NT2/D1 (cell line): ENCODE results near the gene FAM98A.

Experiments
- DNase-seq: peaks from one replicate; pipeline ENCODE4 v3.0.0-alpha.2; 2011; ENCODE audit warnings: low read depth, low spot score
- H3K27me3 ChIP-seq: 2 replicates; pipeline ENCODE4 v1.6.0; 2011; ENCODE audit warnings: mild to moderate bottlenecking; ENCODE audit not compliant: insufficient read length, insufficient read depth
- H3K36me3 ChIP-seq: 2 replicates; pipeline ENCODE4 v1.6.1; 2011; ENCODE audit warnings: mild to moderate bottlenecking, low read length, mixed read lengths; ENCODE audit not compliant: insufficient read depth, insufficient read length
- H3K4me1 ChIP-seq: 2 replicates; pipeline ENCODE4 v1.5.1; 2011; ENCODE audit not compliant: insufficient read depth, insufficient read length
- H3K4me3 ChIP-seq: 2 replicates; pipeline ENCODE4 v1.5.1; 2011; ENCODE audit warnings: low read depth; ENCODE audit not compliant: insufficient read length
- H3K9ac ChIP-seq: 2 replicates; pipeline ENCODE4 v1.6.0; 2011; ENCODE audit warnings: low read depth; ENCODE audit not compliant: insufficient read length
- H3K9me3 ChIP-seq: 2 replicates; pipeline ENCODE4 v1.5.1; 2011; ENCODE audit warnings: mild to moderate bottlenecking, low read length; ENCODE audit not compliant: insufficient read depth
- SUZ12 ChIP-seq: IDR thresholded peaks from 2 replicates; pipeline ENCODE4 v1.6.1; 2011; ENCODE audit not compliant: insufficient read length, insufficient read depth; ENCODE audit errors: extremely low read depth
- YY1 ChIP-seq: IDR thresholded peaks from 2 replicates; pipeline ENCODE4 v1.6.1; 2011; ENCODE audit not compliant: insufficient read length, insufficient read depth
- ZNF274 ChIP-seq: IDR thresholded peaks from 2 replicates; pipeline ENCODE4 v1.6.1; 2011; ENCODE audit warnings: mild to moderate bottlenecking, low read depth, low read length

FAM98A gene

DNA sequence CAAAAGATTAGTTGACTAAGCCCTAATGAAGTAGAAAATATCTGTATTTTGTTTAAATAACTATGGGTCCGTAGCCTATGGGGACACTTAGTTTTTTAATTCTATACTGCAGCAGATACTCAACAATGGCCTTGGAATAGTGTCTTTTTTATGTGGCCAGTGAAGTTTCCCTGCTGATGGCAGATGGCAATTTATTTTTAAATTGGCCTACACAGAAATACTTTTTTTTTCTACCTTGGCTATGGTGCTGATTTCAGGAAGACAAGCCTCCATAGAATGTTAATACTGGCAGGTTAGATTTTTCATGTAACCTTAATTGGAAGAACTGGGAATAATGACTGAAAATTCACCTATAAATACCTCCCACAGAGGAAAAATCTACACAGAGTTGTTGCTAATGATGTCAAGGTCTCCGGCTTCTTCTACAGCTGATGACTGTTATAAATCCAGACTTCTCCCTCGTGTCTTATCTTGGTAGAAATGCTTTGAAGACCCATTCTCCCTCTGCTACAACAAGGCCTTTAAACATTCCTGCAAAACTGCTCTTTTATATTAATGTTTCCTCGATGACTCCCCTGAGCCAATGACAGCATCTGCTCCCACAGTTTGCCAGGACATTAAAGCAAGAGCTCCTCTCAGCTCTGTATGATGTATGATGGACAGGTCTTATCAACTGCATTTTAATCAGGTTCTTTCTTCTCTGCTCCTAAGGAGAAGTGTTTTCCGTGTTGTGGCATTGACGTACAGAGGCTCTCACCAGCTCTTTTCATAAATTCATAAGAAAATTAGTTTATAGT lies 29.1 kb upstream of the FAM98A start:
- no peak for TF ChIP-seq ZNF274
- no peak for TF ChIP-seq SUZ12
- no peak for TF ChIP-seq YY1
- no peak overlapping the region for H3K9ac ChIP-seq
- no peaks in the 10 kb centered on the region for H3K9me3 ChIP-seq
- H3K27me3 ChIP-seq, result no peaks in the 10 kb centered on the region
- H3K4me1 ChIP-seq, result no peaks in the 10 kb centered on the region
- H3K4me3 ChIP-seq, result no peak overlapping the region
- no peak for DNase-seq
- H3K36me3 ChIP-seq, result no peaks in the 10 kb centered on the region

DNA sequence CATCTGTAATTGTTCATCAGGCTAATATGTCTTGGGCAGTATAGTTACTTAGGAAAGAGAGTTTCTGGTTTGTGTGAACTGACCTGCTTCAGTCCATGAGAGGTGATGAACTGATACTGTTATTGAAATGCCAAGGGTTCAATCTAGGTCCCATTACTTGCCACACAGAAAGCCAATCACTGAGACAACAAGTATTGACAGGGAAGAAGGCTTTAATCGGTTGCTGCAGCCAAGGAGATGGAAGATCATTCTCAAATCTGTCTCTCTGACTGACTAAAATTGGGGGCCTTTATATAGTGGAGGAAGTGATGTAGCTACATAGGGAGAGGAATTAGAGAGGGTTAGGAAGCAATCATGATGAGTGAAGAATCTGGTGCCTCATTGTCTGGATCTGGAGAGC lies 19.9 kb upstream of the FAM98A start:
- TF ChIP-seq ZNF274, result no peak
- TF ChIP-seq SUZ12, result no peak
- TF ChIP-seq YY1, result no peak
- Histone ChIP-seq H3K9ac (no peak overlapping the region), H3K27me3 (no peaks in the 10 kb centered on the region), H3K4me1 (no peaks in the 10 kb centered on the region), H3K4me3 (no peak overlapping the region), H3K9me3 (peaks cover 31% of the 10 kb centered on the region), H3K36me3 (no peaks in the 10 kb centered on the region)
- no peak for DNase-seq

DNA sequence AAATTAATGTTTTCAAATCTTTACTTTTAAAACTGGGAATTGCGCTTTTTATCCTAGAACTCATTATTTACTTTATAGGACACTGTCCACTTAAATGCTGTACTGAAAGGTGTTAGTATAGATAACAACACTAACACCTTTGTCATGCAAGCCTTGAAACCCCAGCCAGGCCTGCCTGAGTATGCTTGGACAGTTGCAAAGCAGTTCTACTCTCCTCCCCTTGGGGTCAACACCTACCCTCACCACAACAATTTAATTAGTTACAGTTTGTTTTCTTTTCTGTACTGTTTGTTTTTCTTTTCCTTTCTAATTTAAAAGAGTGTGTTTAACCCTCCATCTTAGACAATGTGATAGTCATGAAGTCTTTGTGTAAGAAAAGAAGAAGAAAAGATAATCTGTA lies 18.9 kb upstream of the FAM98A start:
- Histone ChIP-seq H3K9ac (no peak overlapping the region), H3K36me3 (no peaks in the 10 kb centered on the region), H3K9me3 (peaks cover 31% of the 10 kb centered on the region), H3K27me3 (no peaks in the 10 kb centered on the region), H3K4me3 (no peak overlapping the region), H3K4me1 (no peaks in the 10 kb centered on the region)
- no peak for DNase-seq
- no peak for TF ChIP-seq ZNF274
- TF ChIP-seq YY1, result no peak
- TF ChIP-seq SUZ12, result no peak

DNA sequence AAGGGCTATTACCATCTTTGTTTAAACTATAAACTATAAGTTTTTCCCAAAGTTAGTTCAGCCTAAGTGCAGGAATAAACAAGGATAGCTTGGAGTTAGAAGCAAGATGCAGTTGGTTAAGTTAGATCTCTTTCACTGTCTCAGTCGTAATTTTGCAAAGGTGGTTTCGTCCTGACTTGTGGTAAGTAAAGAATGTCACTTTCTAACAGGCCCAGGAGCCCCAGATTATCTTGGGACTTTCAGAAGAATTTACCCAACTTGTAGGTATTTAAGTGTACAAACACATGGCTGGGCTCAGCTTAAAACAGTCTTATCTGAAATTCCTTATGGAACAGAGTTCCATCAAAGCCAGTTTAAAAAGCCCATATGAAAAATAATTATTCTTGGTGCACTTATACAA lies 18.3 kb upstream of the FAM98A start:
- no peak for TF ChIP-seq ZNF274
- TF ChIP-seq SUZ12, result no peak
- no peak for TF ChIP-seq YY1
- Histone ChIP-seq H3K27me3 (no peaks in the 10 kb centered on the region), H3K4me1 (no peaks in the 10 kb centered on the region), H3K9ac (no peak overlapping the region), H3K36me3 (no peaks in the 10 kb centered on the region), H3K9me3 (peaks cover 31% of the 10 kb centered on the region), H3K4me3 (no peak overlapping the region)
- no peak for DNase-seq

DNA sequence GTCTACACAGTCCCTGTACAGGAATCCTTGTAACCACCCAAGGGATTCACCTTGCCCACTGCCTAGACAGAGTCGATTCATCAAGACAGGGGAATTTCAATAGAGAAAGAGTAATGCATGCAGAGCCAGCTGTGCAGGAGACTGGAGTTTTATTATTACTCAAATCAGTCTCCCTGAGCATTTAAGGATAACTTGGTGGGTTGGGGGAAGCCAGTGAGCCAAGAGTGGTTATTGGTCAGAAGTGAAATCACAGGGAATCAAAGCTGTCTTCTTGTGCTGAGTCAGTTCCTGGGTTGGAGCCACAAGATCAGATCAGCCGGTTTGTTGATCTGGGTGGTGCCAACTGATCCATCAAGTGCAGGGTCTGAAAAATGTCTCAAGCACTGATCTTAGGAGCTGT lies 17.8 kb upstream of the FAM98A start:
- TF ChIP-seq SUZ12 (no peak), YY1 (no peak), ZNF274 (no peak)
- Histone ChIP-seq H3K4me1 (no peaks in the 10 kb centered on the region), H3K36me3 (no peaks in the 10 kb centered on the region), H3K9me3 (peaks cover 31% of the 10 kb centered on the region), H3K9ac (no peak overlapping the region), H3K4me3 (no peak overlapping the region), H3K27me3 (no peaks in the 10 kb centered on the region)
- no peak for DNase-seq

DNA sequence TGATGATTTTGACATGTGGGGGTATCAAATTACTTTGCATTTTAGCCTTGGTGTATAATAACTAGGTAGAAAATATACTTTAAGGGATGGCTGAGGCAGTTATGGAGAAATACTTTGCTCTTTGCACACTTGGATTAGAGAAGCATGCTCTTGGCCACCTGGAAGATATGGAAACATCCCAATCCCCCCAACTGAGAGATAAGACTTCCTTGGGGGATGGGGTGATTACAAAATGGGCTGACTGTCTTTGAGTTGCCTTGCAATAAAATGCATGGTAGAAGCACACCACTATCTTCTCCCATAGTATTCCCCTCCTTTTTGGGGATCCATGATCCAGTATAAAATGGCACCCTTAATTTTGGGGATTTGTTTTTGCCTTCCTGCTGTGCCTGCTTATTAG lies 15.1 kb upstream of the FAM98A start:
- Histone ChIP-seq H3K4me3 (no peak overlapping the region), H3K36me3 (no peaks in the 10 kb centered on the region), H3K9me3 (peaks cover 50% of the 10 kb centered on the region), H3K27me3 (no peaks in the 10 kb centered on the region), H3K4me1 (no peaks in the 10 kb centered on the region), H3K9ac (no peak overlapping the region)
- no peak for TF ChIP-seq SUZ12
- TF ChIP-seq YY1, result no peak
- TF ChIP-seq ZNF274, result no peak
- DNase-seq, result no peak

DNA sequence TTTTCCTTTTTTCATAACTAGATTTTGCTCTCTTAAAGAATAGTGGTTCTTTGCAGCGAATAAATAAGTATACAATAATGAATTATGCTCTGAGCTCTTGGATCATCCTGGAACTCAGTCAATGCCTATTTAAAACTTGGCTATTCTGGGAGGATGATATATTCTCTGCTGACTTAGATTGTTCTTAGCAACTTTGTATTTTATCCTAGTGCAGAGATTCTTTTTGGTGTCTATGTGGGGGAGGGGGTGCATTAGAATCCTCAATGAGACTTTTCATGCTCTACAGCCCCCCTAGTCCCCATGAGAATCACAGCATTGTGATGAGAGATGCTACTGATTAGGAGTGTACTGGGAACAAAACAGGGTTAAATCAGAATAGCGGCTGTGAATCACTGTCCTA lies 8.8 kb upstream of the FAM98A start:
- H3K4me1 ChIP-seq, result peaks cover 4% of the 10 kb centered on the region
- DNase-seq, result no peak
- H3K9me3 ChIP-seq, result peaks cover 26% of the 10 kb centered on the region; the same call in 1 of the 2 replicates
- no peaks in the 10 kb centered on the region for H3K27me3 ChIP-seq
- H3K36me3 ChIP-seq, result no peaks in the 10 kb centered on the region
- no peak overlapping the region for H3K4me3 ChIP-seq
- no peak overlapping the region for H3K9ac ChIP-seq
- TF ChIP-seq SUZ12 (no peak), YY1 (no peak), ZNF274 (no peak)
